Kidney epithelial cell (primary cell): ENCODE measurements around the gene FGFR3. TPM values are rescaled to one million over a fixed set of nuclear protein-coding genes. Genes with fewer than 3 reads are reported as not detected.
"Not testable (repeated sequence)": the region's sequence is repeated elsewhere in the genome, so short reads cannot be mapped to it uniquely, and the experiment has no call there.

Experiments
- DNase-seq: peaks from one replicate; pipeline ENCODE4 v3.0.0-alpha.2; 2010; ENCODE audit warnings: low read depth
- H3K27me3 ChIP-seq: 2 replicates; pipeline ENCODE4 v1.6.0; 2011; ENCODE audit warnings: low read length; ENCODE audit not compliant: control insufficient read depth, insufficient read depth
- H3K36me3 ChIP-seq: 2 replicates; pipeline ENCODE4 v1.5.1; 2011; ENCODE audit warnings: low read length; ENCODE audit not compliant: control insufficient read depth, insufficient read depth
- H3K4me3 ChIP-seq: 2 replicates; pipeline ENCODE4 v1.5.1; 2011; ENCODE audit warnings: low read depth, mild to moderate bottlenecking, control low read depth, low read length
- total RNA-seq: library from RNA; depleted of rRNA; stranded (reverse); fragments of >200 nt; gene quantifications from 2 replicates; pipeline ENCODE4 v1.2.3, GENCODE V29; 2015
- TF ChIP-seq, protein P1 (sequence below): IDR thresholded peaks from 2 replicates; pipeline ENCODE4 v1.5.1; 2011; ENCODE audit warnings: mild to moderate bottlenecking, moderate library complexity, low read length, control low read depth, inconsistent platforms; ENCODE audit not compliant: insufficient read depth, poor library complexity, severe bottlenecking

FGFR3 gene
- total RNA-seq, 1 donor from 2014 or later, result 3.2 TPM

DNA sequence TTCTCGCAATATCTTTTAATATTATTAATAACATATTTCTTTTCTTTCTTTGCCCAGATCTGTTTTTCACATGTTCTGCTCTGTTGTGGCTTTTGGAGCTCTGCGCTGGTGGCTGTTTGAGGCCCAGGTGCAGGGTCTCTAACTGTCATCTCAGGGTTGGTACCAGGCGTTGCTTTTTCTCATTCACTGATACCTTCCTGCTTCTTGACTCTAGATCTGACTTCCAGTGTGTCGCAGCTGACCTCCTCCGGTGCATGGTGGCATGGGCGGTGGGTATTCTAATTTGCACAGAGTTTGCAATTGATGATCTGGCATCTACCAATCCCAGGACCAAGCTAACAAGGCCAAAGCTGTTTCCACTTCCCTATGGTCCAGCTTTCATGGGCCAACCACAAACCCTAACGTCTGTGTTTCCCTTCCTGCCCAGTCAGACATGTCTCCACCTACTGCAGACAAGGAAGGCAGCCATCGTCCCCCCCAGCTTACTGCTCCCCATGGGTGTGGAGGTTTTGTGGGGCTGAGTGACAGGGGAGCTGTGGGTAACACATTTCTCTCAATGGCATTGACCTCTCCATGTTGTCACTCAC, 37.6 kb downstream of the FGFR3 start:
- Histone ChIP-seq H3K36me3 (peaks cover 3% of the 10 kb centered on the region), H3K4me3 (no peak overlapping the region), H3K27me3 (no peaks in the 10 kb centered on the region)
- TF ChIP-seq, protein P1, sequence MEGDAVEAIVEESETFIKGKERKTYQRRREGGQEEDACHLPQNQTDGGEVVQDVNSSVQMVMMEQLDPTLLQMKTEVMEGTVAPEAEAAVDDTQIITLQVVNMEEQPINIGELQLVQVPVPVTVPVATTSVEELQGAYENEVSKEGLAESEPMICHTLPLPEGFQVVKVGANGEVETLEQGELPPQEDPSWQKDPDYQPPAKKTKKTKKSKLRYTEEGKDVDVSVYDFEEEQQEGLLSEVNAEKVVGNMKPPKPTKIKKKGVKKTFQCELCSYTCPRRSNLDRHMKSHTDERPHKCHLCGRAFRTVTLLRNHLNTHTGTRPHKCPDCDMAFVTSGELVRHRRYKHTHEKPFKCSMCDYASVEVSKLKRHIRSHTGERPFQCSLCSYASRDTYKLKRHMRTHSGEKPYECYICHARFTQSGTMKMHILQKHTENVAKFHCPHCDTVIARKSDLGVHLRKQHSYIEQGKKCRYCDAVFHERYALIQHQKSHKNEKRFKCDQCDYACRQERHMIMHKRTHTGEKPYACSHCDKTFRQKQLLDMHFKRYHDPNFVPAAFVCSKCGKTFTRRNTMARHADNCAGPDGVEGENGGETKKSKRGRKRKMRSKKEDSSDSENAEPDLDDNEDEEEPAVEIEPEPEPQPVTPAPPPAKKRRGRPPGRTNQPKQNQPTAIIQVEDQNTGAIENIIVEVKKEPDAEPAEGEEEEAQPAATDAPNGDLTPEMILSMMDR, result no peak
- DNase-seq, result no peak

GRCh38 chr4:1831331-1831730, 38.2 kb downstream of the FGFR3 start:
- H3K36me3 ChIP-seq, result peaks cover 3% of the 10 kb centered on the region
- DNase-seq, result no peak
- no peak overlapping the region for H3K4me3 ChIP-seq

DNA sequence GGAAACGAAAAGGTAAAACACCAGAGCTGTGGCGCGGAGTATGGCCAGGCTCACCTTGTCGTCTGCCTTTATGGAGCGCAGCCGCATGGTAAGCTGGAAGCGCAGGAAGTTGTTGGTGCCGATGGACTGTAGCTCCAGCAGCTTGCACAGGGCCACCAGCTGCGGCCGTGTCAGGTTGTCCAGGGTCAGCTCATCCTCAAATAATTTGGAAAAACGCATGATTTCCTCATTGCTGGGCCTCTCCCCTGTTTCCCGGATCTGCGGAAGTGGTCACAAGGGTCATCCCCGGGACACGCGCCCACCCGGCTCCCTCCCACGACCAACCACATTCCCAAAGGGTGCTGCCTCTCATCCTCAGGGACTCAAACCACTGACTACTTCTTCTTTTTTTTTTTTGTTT, 39.6 kb downstream of the FGFR3 start:
- no peak overlapping the region for H3K4me3 ChIP-seq
- DNase-seq, result no peak
- TF ChIP-seq, protein P1, result no peak
- H3K27me3 ChIP-seq, result no peaks in the 10 kb centered on the region
- H3K36me3 ChIP-seq, result peaks cover 5% of the 10 kb centered on the region

More at GRCh38 chr4:1831331-1831730, 38.2 kb downstream of the FGFR3 start:
- H3K27me3 ChIP-seq, result no peaks in the 10 kb centered on the region
- TF ChIP-seq, protein P1, result no peak

DNA sequence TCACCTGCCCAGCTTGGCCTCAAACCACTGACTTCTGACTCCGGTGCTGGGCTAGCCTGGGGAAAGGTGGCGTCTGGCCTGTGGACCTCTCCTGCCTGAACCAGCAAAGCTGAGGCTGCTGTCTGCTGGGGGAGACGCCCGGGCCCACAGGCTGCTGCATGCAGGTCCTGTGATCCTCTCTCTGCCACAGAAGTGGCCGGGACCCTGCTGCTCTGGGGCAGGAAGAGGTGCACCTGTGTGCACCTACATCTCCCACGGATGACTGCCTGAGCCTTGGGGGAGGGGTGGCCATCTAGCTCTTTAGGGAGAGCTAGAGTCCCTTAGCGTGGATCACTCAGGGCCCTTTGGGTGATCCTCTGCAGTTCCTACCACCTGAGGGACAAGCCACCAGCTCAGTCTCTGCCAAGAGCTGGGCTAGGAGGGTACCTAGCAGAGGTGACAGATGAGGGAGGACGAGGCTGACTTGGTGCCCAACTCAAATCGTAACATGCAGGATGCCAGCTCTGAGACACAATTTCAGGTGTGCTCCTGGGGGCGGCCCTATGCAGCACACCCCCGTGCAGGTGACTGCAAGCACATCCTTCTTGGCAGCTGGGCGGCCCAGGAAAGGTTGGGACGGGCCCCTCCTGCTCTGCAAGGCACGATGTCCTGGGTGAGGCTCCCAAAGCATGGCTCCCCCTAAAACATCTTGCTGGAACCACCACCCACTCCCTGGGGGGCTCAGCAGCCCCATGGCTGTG, 40.4 kb downstream of the FGFR3 start:
- TF ChIP-seq, protein P1, result no peak
- DNase-seq, result no peak
- Histone ChIP-seq H3K27me3 (no peaks in the 10 kb centered on the region), H3K36me3 (peaks cover 5% of the 10 kb centered on the region), H3K4me3 (no peak overlapping the region)

DNA sequence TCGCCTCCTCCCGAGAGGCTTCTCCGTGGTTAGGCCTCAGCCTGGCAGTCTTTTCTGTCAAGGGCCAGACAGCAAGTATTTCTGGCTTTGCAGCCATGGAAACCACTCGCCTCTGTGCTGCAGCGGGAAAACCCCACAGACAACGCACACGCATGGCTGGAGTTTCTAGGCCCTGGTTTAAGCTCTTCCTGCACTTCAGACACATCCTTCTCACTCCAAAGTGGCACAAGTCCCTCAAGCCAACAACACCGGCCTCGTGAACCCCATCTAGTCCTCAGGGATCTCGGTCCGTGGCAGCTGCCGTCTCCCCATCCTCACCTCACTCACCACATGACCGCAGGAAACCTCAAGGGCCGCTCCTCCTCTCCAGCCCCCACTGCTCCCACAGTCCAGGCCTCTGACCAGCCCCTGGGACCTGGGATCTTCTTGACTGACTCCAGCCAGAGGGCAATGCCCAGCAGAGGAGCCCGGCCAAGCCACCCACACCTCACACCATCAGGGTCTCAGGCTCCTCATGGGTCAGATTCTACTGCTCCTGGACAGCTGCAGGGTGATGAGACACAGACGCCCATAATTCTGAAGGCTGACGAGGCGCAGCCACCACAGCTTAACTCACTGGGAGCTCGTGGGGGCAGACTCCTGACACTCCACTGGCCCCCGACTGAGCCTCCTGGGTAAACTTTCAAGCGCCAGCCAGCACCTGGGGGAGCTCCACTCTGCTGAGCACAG, 41.1 kb downstream of the FGFR3 start:
- Histone ChIP-seq H3K36me3 (peaks cover 5% of the 10 kb centered on the region), H3K27me3 (no peaks in the 10 kb centered on the region), H3K4me3 (no peak overlapping the region)
- TF ChIP-seq, protein P1, result no peak
- DNase-seq, result no peak

DNA sequence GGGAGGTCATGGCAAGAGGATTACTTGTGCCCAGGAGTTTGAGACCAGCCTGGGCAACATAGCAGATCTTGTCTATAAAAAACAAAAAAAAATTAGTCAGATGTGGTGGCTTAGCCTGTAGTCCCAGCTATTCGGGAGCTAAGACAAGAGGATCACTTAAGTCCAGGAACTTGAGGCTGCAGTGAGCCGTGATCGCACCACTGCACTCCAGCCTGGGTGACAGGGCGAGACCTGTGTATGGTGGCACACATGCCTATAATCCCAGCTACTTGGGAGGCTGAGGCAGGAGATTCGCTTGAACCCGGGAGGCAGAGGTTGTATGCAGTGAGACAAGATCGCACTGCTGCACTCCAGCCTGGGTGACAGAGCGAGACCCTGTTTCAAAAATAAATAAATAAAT, 42.7 kb downstream of the FGFR3 start:
- H3K27me3 ChIP-seq, H3K4me3 ChIP-seq, H3K36me3 ChIP-seq, DNase-seq: not testable (repeated sequence)
